HG02588 (cell line): ENCODE measurements around the gene SLC25A23.
"Not testable (repeated sequence)": the region's sequence is repeated elsewhere in the genome, so short reads cannot be mapped to it uniquely, and the experiment has no call there.

Experiments used
- ATAC-seq: cut with Tn5 transposase; IDR thresholded peaks from one replicate; pipeline ENCODE4 v1.9.1; 2021; ENCODE audit warnings: mild to moderate bottlenecking, moderate library complexity; ENCODE audit not compliant: unreplicated experiment

The SLC25A23 gene

GRCh38 chr19:6457958-6458694 lies 1.5 kb downstream of the SLC25A23 start:
- no peak for ATAC-seq

- no peak for ATAC-seq
These were observed 3.7 kb downstream of the SLC25A23 start for GRCh38 chr19:6455924-6456323.

GRCh38 chr19:6453951-6454565 lies 5.5 kb downstream of the SLC25A23 start:
- no peak for ATAC-seq

- ATAC-seq: no peak
These were observed 6.7 kb downstream of the SLC25A23 start for GRCh38 chr19:6452899-6453298.

- ATAC-seq: no peak
These were observed 7.4 kb downstream of the SLC25A23 start for GRCh38 chr19:6452223-6452614.

GRCh38 chr19:6451583-6452222 lies 7.9 kb downstream of the SLC25A23 start:
- ATAC-seq: no peak

GRCh38 chr19:6450166-6450565 lies 9.4 kb downstream of the SLC25A23 start:
- ATAC-seq: no peak

GRCh38 chr19:6448045-6448444 lies 11.5 kb downstream of the SLC25A23 start:
- no peak for ATAC-seq

- no peak for ATAC-seq
These were observed 13.1 kb downstream of the SLC25A23 start for GRCh38 chr19:6446452-6446851.

GRCh38 chr19:6443986-6444385 lies 15.6 kb downstream of the SLC25A23 start:
- ATAC-seq: no peak

- ATAC-seq: no peak
These were observed 17.4 kb downstream of the SLC25A23 start for GRCh38 chr19:6442087-6442688.

GRCh38 chr19:6440905-6441304 lies 18.7 kb downstream of the SLC25A23 start:
- no peak for ATAC-seq

GRCh38 chr19:6439743-6440142 lies 19.8 kb downstream of the SLC25A23 start:
- no peak for ATAC-seq

- ATAC-seq: no peak
These were observed 25.9 kb downstream of the SLC25A23 start, which contains the start of gene SLC25A41 for GRCh38 chr19:6433663-6434062. TSS of gene SLC25A41 (minus strand) at chr19:6433763. CDS start at chr19:6433693, 70 bp downstream.

- no peak for ATAC-seq
These were observed 26.4 kb downstream of the SLC25A23 start for GRCh38 chr19:6433165-6433564.

GRCh38 chr19:6431891-6432290 lies 27.7 kb downstream of the SLC25A23 start:
- no peak for ATAC-seq

GRCh38 chr19:6429419-6430221 lies 30.0 kb downstream of the SLC25A23 start:
- no peak for ATAC-seq

- ATAC-seq: not testable (repeated sequence)
These were observed 30.7 kb downstream of the SLC25A23 start for GRCh38 chr19:6428692-6429418.

GRCh38 chr19:6427131-6427530 lies 32.5 kb downstream of the SLC25A23 start:
- ATAC-seq: no peak
